Measurements from ENCODE around the gene C10orf95.
"Not testable (repeated sequence)": the region's sequence is repeated elsewhere in the genome, so short reads cannot be mapped to it uniquely, and the experiment has no call there.

Gene C10orf95

GRCh38 chr10:102465466-102465865 lies 14.1 kb upstream of the C10orf95 start:
- DNase-seq, result no peak

- no peak for DNase-seq
Observed at GRCh38 chr10:102463983-102464382, 12.6 kb upstream of the C10orf95 start.

GRCh38 chr10:102462512-102463054 lies 11.2 kb upstream of the C10orf95 start:
- DNase-seq, result no peak

- peak; percentile 77 for DNase-seq
Observed at GRCh38 chr10:102461187-102462054, 10.1 kb upstream of the C10orf95 start.

GRCh38 chr10:102460836-102461186 lies 9.5 kb upstream of the C10orf95 start:
- DNase-seq, result no peak

- no peak for DNase-seq
Observed at GRCh38 chr10:102458656-102459055, 7.3 kb upstream of the C10orf95 start.

- DNase-seq, result peak; percentile 14
Observed at GRCh38 chr10:102457591-102458150, 6.3 kb upstream of the C10orf95 start.

- peak; percentile 84 for DNase-seq
Observed at GRCh38 chr10:102455893-102456471, 4.6 kb upstream of the C10orf95 start.

GRCh38 chr10:102454662-102455487 lies 3.5 kb upstream of the C10orf95 start:
- DNase-seq, result not testable (repeated sequence)

- no peak for DNase-seq
Observed at GRCh38 chr10:102453502-102453901, 2.2 kb upstream of the C10orf95 start.

- DNase-seq, result peak; percentile 44
Observed at GRCh38 chr10:102452672-102453340, 1.5 kb upstream of the C10orf95 start.

- peak; percentile 79 for DNase-seq
Observed at GRCh38 chr10:102450374-102451104, 804 bp downstream of the C10orf95 start.

GRCh38 chr10:102450124-102450373 lies 1.3 kb downstream of the C10orf95 start:
- no peak for DNase-seq

- peak; percentile 34 for DNase-seq
Observed at GRCh38 chr10:102449321-102450123, 1.8 kb downstream of the C10orf95 start.

- DNase-seq, result no peak
Observed at GRCh38 chr10:102444851-102445250, 6.5 kb downstream of the C10orf95 start.

GRCh38 chr10:102438374-102438773 lies 13.0 kb downstream of the C10orf95 start:
- DNase-seq, result no peak

- DNase-seq, result no peak
Observed at GRCh38 chr10:102437515-102437914, 13.8 kb downstream of the C10orf95 start.

GRCh38 chr10:102436312-102436711 lies 15.0 kb downstream of the C10orf95 start:
- DNase-seq, result no peak

GRCh38 chr10:102435529-102436233 lies 15.7 kb downstream of the C10orf95 start:
- DNase-seq, result no peak

- no peak for DNase-seq
Observed at GRCh38 chr10:102435133-102435497, 16.2 kb downstream of the C10orf95 start.

All from fibroblast of skin of abdomen (primary cell).